Esophagus muscularis mucosa (tissue), 4 donors: Measurements from ENCODE around the gene SKI. TPM values are rescaled to one million over a fixed set of nuclear protein-coding genes. Genes with fewer than 3 reads are reported as not detected.

ENCODE experiments used
- DNase-seq: peaks from one replicate; pipeline ENCODE4 v3.0.0-alpha.2; 2017; ENCODE audit errors: extremely low spot score
- H3K27ac ChIP-seq, 4 donors: fragments of 200-600 bp; sonication (generic); replicated peaks in 1 of 4; 1 replicate in 3 of 4; 2 replicates in 1 of 4; pipeline ENCODE4 v1.5.1; 2016 to 2019; ENCODE audit warnings: mild to moderate bottlenecking in 1 of 4
- H3K27me3 ChIP-seq, 4 donors: fragments of 200-600 bp; sonication (generic); one replicate each; pipeline versions ENCODE4 v1.5.1 to v1.6.0; 2016 to 2019
- H3K36me3 ChIP-seq, 4 donors: fragments of 200-600 bp; sonication (generic); one replicate each; pipeline ENCODE4 v1.5.1; 2016 to 2019
- H3K4me1 ChIP-seq, 4 donors: fragments of 200-600 bp; sonication (generic); one replicate each; pipeline ENCODE4 v1.5.1; 2016 to 2019
- H3K4me3 ChIP-seq, 4 donors: fragments of 200-600 bp; sonication (generic); 1 replicate in 2 of 4; 2 replicates in 2 of 4; pipeline ENCODE4 v1.5.1; 2016 to 2019; ENCODE audit warnings: mild to moderate bottlenecking in 4 of 4, moderate library complexity in 1 of 4
- H3K9me3 ChIP-seq, 4 donors: fragments of 200-600 bp; sonication (generic); 1 replicate in 3 of 4; 2 replicates in 1 of 4; pipeline ENCODE4 v1.5.1; 2016 to 2019
- EP300 ChIP-seq: sonication (generic); formaldehyde crosslinking; IDR thresholded peaks from one replicate; pipeline ENCODE4 v1.6.1; 2017; ENCODE audit warnings: antibody characterized with exemption
- POLR2A ChIP-seq: fragments of 450-650 bp; IDR thresholded peaks from one replicate; pipeline ENCODE4 v1.6.1; 2017; ENCODE audit warnings: antibody characterized with exemption, moderate library complexity, mild to moderate bottlenecking, low read depth
- POLR2AphosphoS5 ChIP-seq, 2 donors: sonication (generic); formaldehyde crosslinking; IDR thresholded peaks; one replicate each; pipeline ENCODE4 v1.6.1; 2017; ENCODE audit warnings: antibody characterized with exemption in 2 of 2
- WGBS: methylation state at CpG from one replicate; pipeline ENCODE4 v1.1.5; 2018; 5-methylcytosine and 5-hydroxymethylcytosine counted together
- intact Hi-C: fragments of 100-400 bp; cut with DNase I; formaldehyde crosslinking; loops from one replicate; pipeline ENCODE4 v1.15.1; 2023
- total RNA-seq, 4 donors: library from RNA; depleted of rRNA; stranded (reverse); fragments of >200 nt; gene quantifications; one replicate each; pipeline versions ENCODE4 v1.1.0 to v1.2.1, GENCODE V29; 2016
- TF ChIP-seq, protein P1 (sequence below), 3 experiments: fragments of 200-600 bp in 2 of 3; fragments of 450-650 bp in 1 of 3; sonication (generic) in 2 of 3; IDR thresholded peaks; one replicate each; pipeline ENCODE4 v1.5.1; 2017 to 2019; ENCODE audit warnings: antibody characterized with exemption in 3 of 3, mild to moderate bottlenecking in 2 of 3, moderate library complexity in 1 of 3

Gene SKI
- total RNA-seq, 4 donors from 2014 or later, result 70.1 to 190 (median 124) TPM

GRCh38 chr1:2283991-2284895, 56.1 kb downstream of the SKI start:
- TF ChIP-seq POLR2A (no peak), EP300 (no peak), POLR2AphosphoS5 (IDR thresholded peaks at IDR 0.05) (no peak)
- TF ChIP-seq, protein P1, sequence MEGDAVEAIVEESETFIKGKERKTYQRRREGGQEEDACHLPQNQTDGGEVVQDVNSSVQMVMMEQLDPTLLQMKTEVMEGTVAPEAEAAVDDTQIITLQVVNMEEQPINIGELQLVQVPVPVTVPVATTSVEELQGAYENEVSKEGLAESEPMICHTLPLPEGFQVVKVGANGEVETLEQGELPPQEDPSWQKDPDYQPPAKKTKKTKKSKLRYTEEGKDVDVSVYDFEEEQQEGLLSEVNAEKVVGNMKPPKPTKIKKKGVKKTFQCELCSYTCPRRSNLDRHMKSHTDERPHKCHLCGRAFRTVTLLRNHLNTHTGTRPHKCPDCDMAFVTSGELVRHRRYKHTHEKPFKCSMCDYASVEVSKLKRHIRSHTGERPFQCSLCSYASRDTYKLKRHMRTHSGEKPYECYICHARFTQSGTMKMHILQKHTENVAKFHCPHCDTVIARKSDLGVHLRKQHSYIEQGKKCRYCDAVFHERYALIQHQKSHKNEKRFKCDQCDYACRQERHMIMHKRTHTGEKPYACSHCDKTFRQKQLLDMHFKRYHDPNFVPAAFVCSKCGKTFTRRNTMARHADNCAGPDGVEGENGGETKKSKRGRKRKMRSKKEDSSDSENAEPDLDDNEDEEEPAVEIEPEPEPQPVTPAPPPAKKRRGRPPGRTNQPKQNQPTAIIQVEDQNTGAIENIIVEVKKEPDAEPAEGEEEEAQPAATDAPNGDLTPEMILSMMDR (IDR thresholded peaks at IDR 0.05), result no peak
- no peaks in the 10 kb centered on the region for H3K9me3 ChIP-seq
- intact Hi-C loops, result no loop called here
- peak overlapping the region; percentile 62 to 72 (median 71) for H3K27ac ChIP-seq
- no peak overlapping the region for H3K4me3 ChIP-seq
- H3K4me1 ChIP-seq, result peaks cover 56 to 81% (median 77%) of the 10 kb centered on the region in 4 donors
- H3K36me3 ChIP-seq, result peaks cover 0 to 8% (median 2%) of the 10 kb centered on the region in 4 donors
- no peaks in the 10 kb centered on the region for H3K27me3 ChIP-seq
- no peak for DNase-seq
- 74% methylated on average over 18 of the region's 27 CpGs for WGBS

DNA sequence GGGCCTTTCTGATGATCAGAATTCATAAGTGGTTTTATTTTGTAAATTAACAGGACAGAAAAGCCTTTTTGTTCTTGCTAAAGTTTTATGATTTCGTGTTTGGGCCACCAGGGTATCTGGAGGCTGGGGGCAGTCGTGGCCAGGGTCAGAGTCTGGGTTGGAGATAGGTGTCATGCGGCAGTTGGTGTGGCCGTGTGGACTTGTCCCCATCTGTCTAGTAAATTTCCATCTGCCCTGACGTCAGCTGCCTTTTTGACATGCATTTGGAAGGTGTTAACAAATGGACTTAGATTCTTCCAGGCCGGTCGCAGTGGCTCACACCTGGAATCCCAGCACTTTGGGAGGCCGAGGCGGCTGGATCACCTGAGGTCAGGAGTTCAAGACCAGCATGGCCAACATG, 56.8 kb downstream of the SKI start:
- intact Hi-C loops, result no loop called here
- no peak for TF ChIP-seq POLR2A
- no peak for TF ChIP-seq POLR2AphosphoS5 (IDR thresholded peaks at IDR 0.05)
- TF ChIP-seq, protein P1 (IDR thresholded peaks at IDR 0.05), result no peak
- no peak for TF ChIP-seq EP300
- H3K27ac ChIP-seq, result peak overlapping the region; percentile 62 to 72 (median 71)
- H3K27me3 ChIP-seq, result no peaks in the 10 kb centered on the region
- H3K36me3 ChIP-seq, result peaks cover 0 to 8% (median 2%) of the 10 kb centered on the region in 4 donors
- peaks cover 56 to 81% (median 77%) of the 10 kb centered on the region in 4 donors for H3K4me1 ChIP-seq
- no peak for DNase-seq
- 79% methylated on average over 9 of the region's 9 CpGs for WGBS
- H3K9me3 ChIP-seq, result no peaks in the 10 kb centered on the region
- no peak overlapping the region for H3K4me3 ChIP-seq

GRCh38 chr1:2286923-2287322, 58.8 kb downstream of the SKI start:
- DNase-seq, result no peak
- H3K4me1 ChIP-seq, result peaks cover 74 to 96% (median 93%) of the 10 kb centered on the region in 4 donors
- no peak overlapping the region for H3K4me3 ChIP-seq
- peaks cover 0 to 8% (median 2%) of the 10 kb centered on the region in 4 donors for H3K36me3 ChIP-seq
- H3K9me3 ChIP-seq, result no peaks in the 10 kb centered on the region
- H3K27me3 ChIP-seq, result no peaks in the 10 kb centered on the region
- intact Hi-C loops, result no loop called here
- H3K27ac ChIP-seq, result peak overlapping the region in 1 of 4 donors; percentile 26
- TF ChIP-seq POLR2AphosphoS5 (IDR thresholded peaks at IDR 0.05), result no peak
- TF ChIP-seq EP300, result no peak
- no peak for TF ChIP-seq POLR2A
- TF ChIP-seq, protein P1 (IDR thresholded peaks at IDR 0.05), result no peak
- WGBS, result 84% methylated on average over 9 of the region's 15 CpGs

- Histone ChIP-seq H3K9me3 (no peaks in the 10 kb centered on the region), H3K36me3 (peaks cover 0 to 6% (median under 1%) of the 10 kb centered on the region in 4 donors), H3K4me3 (no peak overlapping the region), H3K4me1 (peaks cover 81 to 100% (median 97%) of the 10 kb centered on the region in 4 donors), H3K27ac (peak overlapping the region in 1 of 4 donors; percentile 36), H3K27me3 (no peaks in the 10 kb centered on the region)
- DNase-seq, result no peak
- TF ChIP-seq, protein P1 (IDR thresholded peaks at IDR 0.05), result no peak
- TF ChIP-seq POLR2A (no peak), EP300 (no peak), POLR2AphosphoS5 (IDR thresholded peaks at IDR 0.05) (no peak)
- intact Hi-C loops, result no loop called here
- WGBS, result 81% methylated on average over 8 of the region's 14 CpGs
These were observed 59.5 kb downstream of the SKI start for GRCh38 chr1:2287649-2288048.
